ENCODE data around the gene FGD5. TPM values are rescaled to one million over a fixed set of nuclear protein-coding genes. Genes with fewer than 3 reads are reported as not detected.

Gene FGD5
- total RNA-seq (2022; extraction: Qiagen RNA extraction; ENCODE audit: low read depth): 0.07 TPM in 2 of 5 replicates, not detected in the others

GRCh38 chr3:14818804-14819500 lies at the start of gene FGD5:
Gene FGD5, plus strand, starts transcription at chr3:14818962. Its CDS starts 110 bp downstream, at chr3:14819072.

GRCh38 chr3:14947100-14947885 lies 128.5 kb downstream of the FGD5 start, which contains the start of gene NR2C2:
Gene NR2C2, plus strand, starts transcription at chr3:14947583. Its CDS starts 56,332 bp downstream, at chr3:15003915.

Other genes starting within 250 kb of the FGD5 start
- 11.1 to 26.1 TPM (median 13.6 TPM) in 5 replicates for gene CCDC174, start 167.2 kb upstream of the FGD5 start, total RNA-seq (2022; extraction: Qiagen RNA extraction; ENCODE audit: low read depth)
- not detected in 5 replicates for gene C3orf20, start 143.8 kb upstream of the FGD5 start, total RNA-seq (2022; extraction: Qiagen RNA extraction; ENCODE audit: low read depth)
- gene NR2C2, start 128.6 kb downstream of the FGD5 start, total RNA-seq (2022; extraction: Qiagen RNA extraction; ENCODE audit: low read depth): 11.6 to 23.7 TPM (median 19.2 TPM) in 5 replicates
- 48.1 to 63.1 TPM (median 56.2 TPM) in 5 replicates for gene MRPS25, start 246.4 kb downstream of the FGD5 start, total RNA-seq (2022; extraction: Qiagen RNA extraction; ENCODE audit: low read depth)